HCT116 (cell line): ENCODE results near the gene PLD1. TPM values are rescaled to one million over a fixed set of nuclear protein-coding genes. Genes with fewer than 3 reads are reported as not detected.

Experiments used
- ATAC-seq: fragments of 200-7000 bp; cut with Tn5 transposase; 2 replicates; pipeline ENCODE4 v1.9.1; 2020; ENCODE audit warnings: mild to moderate bottlenecking, moderate library complexity
- BruUV-seq: library from RNA; stranded (reverse); fragments of 400-500 nt; replicated peaks from 2 replicates; lab custom pipeline; 2021; lab: Mats Ljungman, UMichigan
- CTCF ChIA-PET: fragments of 300-600 bp; sonication (Branson Sonifier 250); formaldehyde crosslinking; loops from one replicate; lab custom pipeline; 2021; ENCODE audit warnings: antibody characterized with exemption; lab: Charles Lee
- POLR2A ChIA-PET: fragments of 300-600, 350-600 bp; sonication (Branson Sonifier 250); formaldehyde crosslinking; loops from one replicate; lab custom pipeline; 2021; ENCODE audit warnings: antibody characterized with exemption; lab: Charles Lee
- RAD21 ChIA-PET, 2 experiments: fragments of 300-600 bp; sonication (Branson Sonifier 250); formaldehyde crosslinking; loops; one replicate each; lab custom pipeline; 2023; ENCODE audit warnings: low total read pairs in 2 of 2; ENCODE audit not compliant: uncharacterized antibody in 2 of 2, unreplicated experiment in 2 of 2, low non-redundant PET in 1 of 2; lab: Charles Lee
- DNase-seq: peaks from one replicate; pipeline ENCODE4 v3.0.0-alpha.2; 2010; ENCODE audit warnings: low read depth, low spot score
- H2AFZ ChIP-seq: fragments of 200-600 bp; shearing (Covaris generic), sonication (generic); 2 replicates; pipeline ENCODE4 v1.6.1; 2017; ENCODE audit warnings: low read depth, mixed run types, mixed read lengths, antibody characterized with exemption, low read length; ENCODE audit not compliant: poor library complexity, severe bottlenecking
- H3K27ac ChIP-seq: 2 replicates; pipeline ENCODE4 v1.5.1; 2012; ENCODE audit warnings: low read depth, low read length
- H3K27me3 ChIP-seq: fragments of 200-600 bp; sonication (generic); 2 replicates; pipeline ENCODE4 v1.6.1; 2016; ENCODE audit warnings: mixed run types, low read length, mixed read lengths; ENCODE audit not compliant: insufficient read depth
- H3K36me3 ChIP-seq, 2 experiments: fragments of 200-500 bp in 1 of 2; fragments of 200-600 bp in 1 of 2; sonication (Bioruptor generic) in 1 of 2; sonication (generic) in 1 of 2; 2 replicates each; pipeline versions ENCODE4 v1.5.1 to v1.6.1; 2014 to 2016; ENCODE audit warnings: low read length in 2 of 2, inconsistent platforms in 1 of 2, mixed read lengths in 1 of 2, mixed run types in 1 of 2; ENCODE audit not compliant: insufficient read depth in 2 of 2, control insufficient read depth in 1 of 2
- H3K4me1 ChIP-seq, 2 experiments: fragments of 200-600 bp in 1 of 2; sonication (generic) in 1 of 2; 2 replicates each; pipeline versions ENCODE4 v1.5.1 to v1.6.1; 2012 to 2017; ENCODE audit warnings: low read length in 2 of 2, inconsistent platforms in 1 of 2, mild to moderate bottlenecking in 1 of 2, mixed read lengths in 1 of 2, mixed run types in 1 of 2, moderate library complexity in 1 of 2; ENCODE audit not compliant: insufficient read depth in 2 of 2, control insufficient read depth in 1 of 2
- H3K4me2 ChIP-seq: fragments of 200-600 bp; sonication (generic); 2 replicates; pipeline ENCODE4 v1.6.1; 2017; ENCODE audit warnings: mixed run types, low read length, mixed read lengths
- H3K4me3 ChIP-seq, 2 experiments: fragments of 200-600 bp in 1 of 2; sonication (generic) in 1 of 2; replicated peaks in 1 of 2; 2 replicates each; pipeline ENCODE4 v1.5.1; 2011 to 2016; ENCODE audit warnings: low read length in 2 of 2, control low read depth in 1 of 2, low read depth in 1 of 2, mild to moderate bottlenecking in 1 of 2, mixed read lengths in 1 of 2, mixed run types in 1 of 2
- H3K79me2 ChIP-seq: fragments of 200-600 bp; sonication (generic); 2 replicates; pipeline ENCODE4 v1.6.1; 2017; ENCODE audit warnings: mild to moderate bottlenecking, mixed run types, low read length, moderate library complexity, mixed read lengths; ENCODE audit not compliant: insufficient read depth
- H3K9ac ChIP-seq: fragments of 200-600 bp; sonication (generic); 2 replicates; pipeline ENCODE4 v1.6.1; 2016; ENCODE audit warnings: low read length, mixed read lengths
- H3K9me2 ChIP-seq: fragments of 200-600 bp; sonication (generic), shearing (Covaris generic); 2 replicates; pipeline ENCODE4 v1.6.1; 2017; ENCODE audit warnings: mixed run types, mild to moderate bottlenecking, moderate library complexity; ENCODE audit not compliant: insufficient read depth
- H3K9me3 ChIP-seq, 2 experiments: fragments of 200-500 bp in 1 of 2; fragments of 200-600 bp in 1 of 2; sonication (Bioruptor generic) in 1 of 2; sonication (generic) in 1 of 2; 2 replicates each; pipeline ENCODE4 v1.6.1; 2014 to 2017; ENCODE audit warnings: low read length in 2 of 2, mixed read lengths in 2 of 2, inconsistent platforms in 1 of 2, low read depth in 1 of 2, mild to moderate bottlenecking in 1 of 2, mixed run types in 1 of 2, moderate library complexity in 1 of 2; ENCODE audit not compliant: control insufficient read depth in 1 of 2, insufficient read depth in 1 of 2
- H4K20me1 ChIP-seq: fragments of 200-600 bp; sonication (generic), shearing (Covaris generic); 2 replicates; pipeline ENCODE4 v1.6.1; 2017; ENCODE audit warnings: mixed run types, mild to moderate bottlenecking, moderate library complexity; ENCODE audit not compliant: insufficient read depth
- CBX3 ChIP-seq: IDR thresholded peaks from 2 replicates; pipeline ENCODE4 v1.6.1; 2012; ENCODE audit warnings: low read depth
- EGR1 ChIP-seq: IDR thresholded peaks from 2 replicates; pipeline ENCODE4 v1.6.1; 2012; ENCODE audit warnings: low read depth
- EZH2 ChIP-seq: fragments of 200-600 bp; sonication (generic); IDR thresholded peaks from 2 replicates; pipeline ENCODE4 v1.6.1; 2017; ENCODE audit warnings: antibody characterized with exemption, mixed run types
- EZH2phosphoT487 ChIP-seq: fragments of 200-600 bp; IDR thresholded peaks from 2 replicates; pipeline ENCODE4 v1.6.1; 2018; ENCODE audit warnings: antibody characterized with exemption, borderline replicate concordance
- FOSL1 ChIP-seq: IDR thresholded peaks from 2 replicates; pipeline ENCODE4 v1.6.1; 2012; ENCODE audit warnings: low read depth
- JUND ChIP-seq: IDR thresholded peaks from 2 replicates; pipeline ENCODE4 v1.6.1; 2012
- POLR2A ChIP-seq: IDR thresholded peaks from 2 replicates; pipeline ENCODE4 v1.7.0; 2011; ENCODE audit warnings: borderline replicate concordance; ENCODE audit not compliant: insufficient read depth, insufficient read length; ENCODE audit errors: extremely low read depth
- POLR2AphosphoS5 ChIP-seq: IDR thresholded peaks from 2 replicates; pipeline ENCODE4 v1.6.1; 2011; ENCODE audit warnings: mild to moderate bottlenecking, low read depth, low read length, moderate library complexity
- SIN3A ChIP-seq: IDR thresholded peaks from 2 replicates; pipeline ENCODE4 v1.6.1; 2012; ENCODE audit warnings: low read depth
- SP1 ChIP-seq: IDR thresholded peaks from 2 replicates; pipeline ENCODE4 v1.6.1; 2012; ENCODE audit warnings: low read depth
- TCF7L2 ChIP-seq: IDR thresholded peaks from 2 replicates; pipeline ENCODE4 v1.7.0; 2011; ENCODE audit warnings: borderline replicate concordance, inconsistent platforms; ENCODE audit not compliant: insufficient read depth, insufficient read length; ENCODE audit errors: extremely low read depth
- YY1 ChIP-seq: IDR thresholded peaks from 2 replicates; pipeline ENCODE4 v1.6.1; 2011; ENCODE audit warnings: low read length, low read depth, moderate library complexity, mild to moderate bottlenecking; ENCODE audit not compliant: insufficient replicate concordance; ENCODE audit errors: extremely low read depth
- ZBTB33 ChIP-seq: IDR thresholded peaks from 2 replicates; pipeline ENCODE4 v1.6.1; 2011; ENCODE audit warnings: mild to moderate bottlenecking, low read length, moderate library complexity; ENCODE audit not compliant: insufficient replicate concordance; ENCODE audit errors: extremely low read depth
- ZFX ChIP-seq: fragments of 450-650 bp; IDR thresholded peaks from 2 replicates; pipeline ENCODE4 v1.6.1; 2017
- ZNF274 ChIP-seq: fragments of 200-500 bp; sonication (Bioruptor generic); IDR thresholded peaks from 2 replicates; pipeline ENCODE4 v1.6.1; 2014; ENCODE audit warnings: mild to moderate bottlenecking, low read depth, low read length, inconsistent platforms
- intact Hi-C: fragments of 100-400 bp; cut with micrococcal nuclease; formaldehyde crosslinking; loops from 2 replicates; pipeline ENCODE4 v1.10.0; 2022
- total RNA-seq: library from RNA; stranded (reverse); gene quantifications from one replicate; pipeline ENCODE4 v1.2.1, GENCODE V29; 2021; ENCODE audit not compliant: unreplicated experiment
- TF ChIP-seq, protein P1 (sequence below), 3 experiments: fragments of 200-600 bp in 1 of 3; sonication (generic) in 1 of 3; IDR thresholded peaks in 2 of 3; conservative IDR thresholded peaks in 1 of 3; 2 replicates each; pipeline ENCODE4 v1.5.1; 2012 to 2017; ENCODE audit warnings: low read depth in 2 of 3, low read length in 2 of 3, antibody characterized with exemption in 1 of 3, borderline replicate concordance in 1 of 3, control low read depth in 1 of 3, mild to moderate bottlenecking in 1 of 3, mixed read lengths in 1 of 3, mixed run types in 1 of 3, moderate library complexity in 1 of 3; ENCODE audit not compliant: insufficient read depth in 1 of 3
- TF ChIP-seq, protein P2 (sequence below): IDR thresholded peaks from 2 replicates; pipeline ENCODE4 v1.6.1; 2012
- TF ChIP-seq, protein P3 (sequence below): IDR thresholded peaks from 2 replicates; pipeline ENCODE4 v1.6.1; 2012; ENCODE audit warnings: low read depth

The PLD1 gene
- total RNA-seq, 1 experiment from 2014 or later = 8.4 TPM

DNA sequence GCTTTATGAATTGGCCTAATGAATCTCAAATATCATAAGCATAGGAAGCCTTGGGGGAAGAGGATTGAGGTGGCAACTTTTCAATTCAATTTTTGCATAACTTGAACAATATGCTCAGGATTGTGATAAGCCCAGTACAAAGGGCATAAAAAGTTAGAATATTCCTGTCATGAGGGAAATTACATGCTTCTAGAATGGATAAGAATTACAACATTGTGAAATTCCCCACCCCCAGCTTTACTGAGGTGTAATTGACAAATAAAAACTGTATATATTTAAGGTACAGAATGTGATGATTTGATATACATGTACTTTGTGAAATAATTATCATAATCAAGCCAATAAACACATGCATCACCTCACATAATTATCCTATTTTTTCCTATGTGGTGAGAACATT, 217.5 kb downstream of the PLD1 start:
- ChIA-PET RAD21 (no interaction called here), POLR2A (no interaction called here)

More for the DNA sequence above, 217.5 kb downstream of the PLD1 start:
- H3K9ac ChIP-seq = no peak overlapping the region
- H3K27ac ChIP-seq = no peak overlapping the region
- no peak for DNase-seq
- H3K9me3 ChIP-seq = no peaks in the 10 kb centered on the region
- intact Hi-C loops = no loop called here
- TF ChIP-seq POLR2A (no peak), FOSL1 (no peak), ZNF274 (no peak), JUND (no peak), ZFX (no peak), EZH2 (no peak), EGR1 (no peak), TCF7L2 (no peak), EZH2phosphoT487 (no peak), ZBTB33 (no peak), POLR2AphosphoS5 (no peak), SP1 (no peak), CBX3 (no peak), YY1 (no peak), SIN3A (no peak)
- TF ChIP-seq, protein P1, sequence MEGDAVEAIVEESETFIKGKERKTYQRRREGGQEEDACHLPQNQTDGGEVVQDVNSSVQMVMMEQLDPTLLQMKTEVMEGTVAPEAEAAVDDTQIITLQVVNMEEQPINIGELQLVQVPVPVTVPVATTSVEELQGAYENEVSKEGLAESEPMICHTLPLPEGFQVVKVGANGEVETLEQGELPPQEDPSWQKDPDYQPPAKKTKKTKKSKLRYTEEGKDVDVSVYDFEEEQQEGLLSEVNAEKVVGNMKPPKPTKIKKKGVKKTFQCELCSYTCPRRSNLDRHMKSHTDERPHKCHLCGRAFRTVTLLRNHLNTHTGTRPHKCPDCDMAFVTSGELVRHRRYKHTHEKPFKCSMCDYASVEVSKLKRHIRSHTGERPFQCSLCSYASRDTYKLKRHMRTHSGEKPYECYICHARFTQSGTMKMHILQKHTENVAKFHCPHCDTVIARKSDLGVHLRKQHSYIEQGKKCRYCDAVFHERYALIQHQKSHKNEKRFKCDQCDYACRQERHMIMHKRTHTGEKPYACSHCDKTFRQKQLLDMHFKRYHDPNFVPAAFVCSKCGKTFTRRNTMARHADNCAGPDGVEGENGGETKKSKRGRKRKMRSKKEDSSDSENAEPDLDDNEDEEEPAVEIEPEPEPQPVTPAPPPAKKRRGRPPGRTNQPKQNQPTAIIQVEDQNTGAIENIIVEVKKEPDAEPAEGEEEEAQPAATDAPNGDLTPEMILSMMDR (IDR thresholded peaks at IDR 0.05 in 2 of 3, conservative IDR thresholded peaks at IDR 0.05 in 1 of 3; ENCODE audit: borderline replicate concordance in 1 of 3, insufficient read depth in 1 of 3, low read depth in 2 of 3, low read length in 2 of 3) = no peak
- TF ChIP-seq, protein P2, sequence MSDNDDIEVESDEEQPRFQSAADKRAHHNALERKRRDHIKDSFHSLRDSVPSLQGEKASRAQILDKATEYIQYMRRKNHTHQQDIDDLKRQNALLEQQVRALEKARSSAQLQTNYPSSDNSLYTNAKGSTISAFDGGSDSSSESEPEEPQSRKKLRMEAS = no peak
- TF ChIP-seq, protein P3, sequence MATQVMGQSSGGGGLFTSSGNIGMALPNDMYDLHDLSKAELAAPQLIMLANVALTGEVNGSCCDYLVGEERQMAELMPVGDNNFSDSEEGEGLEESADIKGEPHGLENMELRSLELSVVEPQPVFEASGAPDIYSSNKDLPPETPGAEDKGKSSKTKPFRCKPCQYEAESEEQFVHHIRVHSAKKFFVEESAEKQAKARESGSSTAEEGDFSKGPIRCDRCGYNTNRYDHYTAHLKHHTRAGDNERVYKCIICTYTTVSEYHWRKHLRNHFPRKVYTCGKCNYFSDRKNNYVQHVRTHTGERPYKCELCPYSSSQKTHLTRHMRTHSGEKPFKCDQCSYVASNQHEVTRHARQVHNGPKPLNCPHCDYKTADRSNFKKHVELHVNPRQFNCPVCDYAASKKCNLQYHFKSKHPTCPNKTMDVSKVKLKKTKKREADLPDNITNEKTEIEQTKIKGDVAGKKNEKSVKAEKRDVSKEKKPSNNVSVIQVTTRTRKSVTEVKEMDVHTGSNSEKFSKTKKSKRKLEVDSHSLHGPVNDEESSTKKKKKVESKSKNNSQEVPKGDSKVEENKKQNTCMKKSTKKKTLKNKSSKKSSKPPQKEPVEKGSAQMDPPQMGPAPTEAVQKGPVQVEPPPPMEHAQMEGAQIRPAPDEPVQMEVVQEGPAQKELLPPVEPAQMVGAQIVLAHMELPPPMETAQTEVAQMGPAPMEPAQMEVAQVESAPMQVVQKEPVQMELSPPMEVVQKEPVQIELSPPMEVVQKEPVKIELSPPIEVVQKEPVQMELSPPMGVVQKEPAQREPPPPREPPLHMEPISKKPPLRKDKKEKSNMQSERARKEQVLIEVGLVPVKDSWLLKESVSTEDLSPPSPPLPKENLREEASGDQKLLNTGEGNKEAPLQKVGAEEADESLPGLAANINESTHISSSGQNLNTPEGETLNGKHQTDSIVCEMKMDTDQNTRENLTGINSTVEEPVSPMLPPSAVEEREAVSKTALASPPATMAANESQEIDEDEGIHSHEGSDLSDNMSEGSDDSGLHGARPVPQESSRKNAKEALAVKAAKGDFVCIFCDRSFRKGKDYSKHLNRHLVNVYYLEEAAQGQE = no peak
- TF ChIP-seq, all 23 proteins: peak for 0
- ATAC-seq = no peak
- Histone ChIP-seq H3K4me1 (no peaks in the 10 kb centered on the region), H3K4me3 (no peak overlapping the region), H3K79me2 (no peaks in the 10 kb centered on the region), H3K9me2 (no peaks in the 10 kb centered on the region), H3K27me3 (no peaks in the 10 kb centered on the region), H4K20me1 (no peaks in the 10 kb centered on the region), H2AFZ (no peak overlapping the region), H3K4me2 (no peak overlapping the region), H3K36me3 (no peaks in the 10 kb centered on the region)
- CTCF ChIA-PET = no interaction called here
- no TSS peak for BruUV-seq
